ENCODE results near the gene TUFM. TPM values are rescaled to one million over a fixed set of nuclear protein-coding genes. Genes with fewer than 3 reads are reported as not detected.
A peak's percentile ranks its signal among the peaks of the same experiment; 100 is the strongest.
"Not testable (repeated sequence)": the region's sequence is repeated elsewhere in the genome, so short reads cannot be mapped to it uniquely, and the experiment has no call there.

The TUFM gene
- total RNA-seq = 69.4 TPM

DNA sequence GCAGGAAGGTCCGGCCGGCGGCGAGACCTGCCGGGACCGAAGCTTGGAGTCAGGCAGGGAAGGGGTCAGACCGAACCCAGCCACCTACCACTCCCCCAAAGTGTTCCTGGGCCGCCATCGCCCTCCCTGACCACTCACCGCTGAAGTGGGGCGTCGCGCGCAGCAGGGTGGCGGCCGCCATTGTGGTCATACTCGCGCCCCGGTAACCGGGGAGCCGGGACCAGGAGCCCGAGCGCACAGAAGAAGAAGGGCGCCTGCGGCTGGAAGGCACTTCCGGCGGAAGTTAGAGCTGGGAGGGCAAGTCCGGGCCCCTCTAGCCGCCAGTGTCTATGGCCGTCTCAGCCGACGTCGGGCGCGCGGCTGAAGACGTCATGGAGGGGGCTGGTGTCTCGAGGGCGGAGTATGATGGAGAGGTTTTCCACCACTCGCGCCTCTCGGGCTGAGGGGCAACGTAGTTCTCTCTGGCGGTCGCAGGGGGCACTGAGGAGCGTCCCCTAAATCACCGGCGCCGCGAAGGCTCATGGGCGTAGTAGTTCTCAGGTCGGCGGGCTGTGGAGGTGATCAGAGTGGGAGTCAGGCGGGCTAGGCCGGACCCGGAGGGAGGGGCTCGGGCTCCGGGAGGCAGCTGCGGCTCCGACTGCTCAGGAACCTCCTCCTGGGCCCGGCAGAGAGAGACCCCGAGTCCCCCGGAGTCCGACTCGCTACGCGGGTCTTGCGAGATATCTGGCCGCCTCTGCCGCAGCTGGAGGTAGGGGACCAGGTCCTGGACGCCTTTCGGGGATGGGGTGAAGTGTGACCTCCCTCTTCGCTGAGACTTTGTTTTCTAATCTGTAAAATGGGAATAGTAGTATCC is at the start of gene TUFM:
Gene TUFM, minus strand, starts transcription at position 269 of the 853 bp plus-strand sequence. Its CDS starts 79 bp downstream, at position 190.
- peak; percentile 98 for DNase-seq (ENCODE audit: low spot score)
- intact Hi-C loops (cut with DNase I) = loop anchor here (10.0 kb wide), 1 partner anchor 98 kb away; no protein-coding TSS in a partner anchor
- ATAC-seq = peak; percentile 99

DNA sequence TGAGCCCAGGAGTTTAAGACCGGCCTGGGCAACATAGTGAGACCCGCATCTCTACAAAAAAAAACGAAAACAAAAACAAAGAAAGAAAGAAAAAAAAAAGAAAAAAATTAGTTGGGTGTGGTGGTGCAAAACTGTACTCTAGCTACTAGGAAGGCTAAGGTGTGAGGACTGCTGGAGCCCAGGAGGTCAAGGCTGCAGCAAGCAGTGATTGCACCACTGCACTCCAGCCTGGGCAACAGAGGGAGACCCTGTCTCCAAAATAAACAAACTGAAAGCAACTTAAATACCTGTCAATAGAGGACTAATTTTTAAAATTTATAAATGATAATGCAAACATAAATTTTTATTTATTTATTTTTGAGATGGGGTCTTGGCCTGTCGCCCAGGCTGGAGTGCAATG is 49.5 kb upstream of the TUFM start:
- no peak for DNase-seq (ENCODE audit: low spot score)
- intact Hi-C loops (cut with DNase I) = no loop called here
- ATAC-seq = no peak

DNA sequence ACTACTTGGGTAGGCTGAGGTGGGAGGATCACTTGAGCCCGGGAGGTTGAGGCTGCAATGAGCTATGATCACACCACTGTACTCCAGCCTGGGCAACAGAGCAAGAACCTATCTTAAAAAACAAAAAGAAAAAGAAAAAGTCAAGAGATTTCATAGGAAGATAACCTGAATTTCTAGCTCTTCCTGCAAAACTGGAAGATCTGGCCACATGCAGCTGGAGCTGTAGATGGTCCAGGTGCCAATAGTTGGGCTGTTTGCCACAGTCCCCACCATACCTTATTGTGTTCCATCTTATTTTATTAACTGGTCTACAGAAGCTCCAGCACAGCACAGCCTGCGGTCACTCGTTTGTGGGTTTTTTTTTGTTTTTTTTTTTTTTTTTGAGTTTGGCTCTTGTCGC is 47.1 kb upstream of the TUFM start:
- intact Hi-C loops (cut with DNase I) = no loop called here
- DNase-seq (ENCODE audit: low spot score) (no peak), ATAC-seq (no peak)

GRCh38 chr16:28891964-28892890 is 46.1 kb upstream of the TUFM start:
- ATAC-seq (peak; percentile 59), DNase-seq (ENCODE audit: low spot score) (no peak)
- intact Hi-C loops (cut with DNase I) = no loop called here

- DNase-seq (ENCODE audit: low spot score); ATAC-seq; intact Hi-C loops (cut with DNase I): not testable (repeated sequence)
These were observed 44.2 kb upstream of the TUFM start for GRCh38 chr16:28890355-28890754.

GRCh38 chr16:28886945-28887344 is 40.8 kb upstream of the TUFM start:
- DNase-seq (ENCODE audit: low spot score) (no peak), ATAC-seq (no peak)

DNA sequence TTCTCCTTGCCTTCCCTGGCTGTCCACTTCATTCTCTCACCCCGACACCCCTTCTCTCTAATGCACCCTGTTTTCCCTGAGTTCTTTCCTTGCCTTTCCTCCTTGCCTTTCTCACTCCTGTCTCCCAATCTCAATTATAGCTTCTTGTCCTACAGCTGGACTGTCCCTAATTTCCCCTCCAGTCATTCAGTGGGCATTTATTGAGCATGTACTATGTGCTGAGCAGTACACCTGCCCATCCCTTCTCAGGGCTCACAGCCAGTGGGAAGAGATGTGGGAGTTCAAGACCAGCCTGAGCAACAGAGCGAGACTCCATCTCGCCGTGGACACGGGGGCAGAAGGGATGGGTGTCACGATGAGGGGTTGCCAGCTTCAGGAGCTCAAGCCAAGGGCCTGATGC is 37.9 kb upstream of the TUFM start:
- no peak for ATAC-seq
- intact Hi-C loops (cut with DNase I) = no loop called here

More at GRCh38 chr16:28886945-28887344, 40.8 kb upstream of the TUFM start:
- intact Hi-C loops (cut with DNase I) = no loop called here

DNA sequence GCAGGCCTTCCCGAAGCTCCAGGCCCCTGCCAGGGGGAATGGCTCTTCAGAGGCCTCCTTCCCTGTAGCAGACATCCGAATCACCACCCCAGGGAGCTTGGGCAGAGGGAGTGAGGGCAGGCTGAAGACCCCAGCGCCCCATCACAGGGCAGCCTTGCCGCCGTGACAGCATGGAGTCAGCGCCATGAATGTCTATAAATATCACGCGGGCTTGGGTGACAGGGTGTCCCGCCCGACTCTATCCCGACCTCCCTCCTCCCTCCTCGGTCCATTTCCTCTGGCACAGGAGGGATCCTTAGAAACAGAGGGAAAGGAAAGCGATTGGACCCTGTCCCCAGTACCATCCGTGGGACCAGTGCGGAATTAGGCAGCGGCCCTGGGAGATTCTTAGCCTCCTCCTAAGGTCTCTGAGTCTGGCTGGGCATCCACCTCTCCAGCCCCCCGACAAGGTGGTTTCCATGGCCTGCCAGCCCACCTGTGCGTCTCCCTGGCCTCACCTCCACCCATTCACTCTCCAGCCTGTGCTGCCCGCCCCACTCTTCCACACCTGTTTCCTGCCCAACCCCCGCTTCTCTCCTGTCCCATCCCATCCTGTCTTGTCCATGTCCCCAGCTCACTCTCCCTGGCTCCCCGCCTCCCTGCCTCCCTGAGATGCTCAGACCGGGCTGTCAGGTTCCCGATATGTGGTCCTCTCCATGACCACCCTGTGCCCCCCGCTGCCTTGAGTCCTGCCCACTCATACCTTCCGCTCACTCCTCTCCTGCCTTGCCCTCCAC is 37.3 kb upstream of the TUFM start:
- intact Hi-C loops (cut with DNase I) = no loop called here
- ATAC-seq = no peak
- no peak for DNase-seq (ENCODE audit: low spot score)

More for the DNA sequence above, 37.9 kb upstream of the TUFM start:
- DNase-seq (ENCODE audit: low spot score) = no peak

DNA sequence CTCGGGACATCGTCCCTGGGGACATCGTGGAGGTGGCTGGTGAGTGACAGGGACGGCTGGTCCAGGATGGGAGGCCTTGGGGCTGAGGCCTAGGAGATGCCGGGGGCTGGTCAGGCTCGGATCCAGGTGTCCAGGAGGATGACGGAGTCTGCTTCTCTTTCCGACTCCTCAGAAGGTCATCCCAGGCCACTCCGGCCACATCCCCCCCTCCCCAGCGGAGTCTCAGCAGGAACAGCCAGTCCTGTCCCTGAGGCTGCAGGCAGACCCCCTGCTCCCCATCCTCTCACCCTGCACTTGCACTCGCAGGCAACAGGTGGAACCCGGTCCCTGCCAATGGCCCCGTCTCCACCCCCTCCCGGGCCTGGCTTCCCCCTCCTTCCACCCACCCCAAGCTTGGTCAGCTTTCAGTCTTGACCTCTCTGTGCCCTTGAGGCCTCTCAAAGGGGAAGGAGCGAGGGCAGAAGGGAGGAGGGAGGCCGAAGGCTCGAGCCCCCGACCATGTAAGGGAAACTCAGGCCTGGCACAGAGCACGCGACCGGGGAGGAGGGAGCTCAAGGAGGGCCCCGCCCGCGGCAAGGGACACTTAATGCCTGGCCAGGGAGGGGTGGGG is 36.5 kb upstream of the TUFM start:
- no peak for ATAC-seq

GRCh38 chr16:28881565-28881964 is 35.4 kb upstream of the TUFM start:
- intact Hi-C loops (cut with DNase I); DNase-seq (ENCODE audit: low spot score); ATAC-seq: not testable (repeated sequence)

More for the DNA sequence above, 36.5 kb upstream of the TUFM start:
- DNase-seq (ENCODE audit: low spot score) = no peak
- intact Hi-C loops (cut with DNase I) = no loop called here

- no peak for DNase-seq (ENCODE audit: low spot score)
- ATAC-seq = no peak
- intact Hi-C loops (cut with DNase I) = no loop called here
These were observed 34.8 kb upstream of the TUFM start for GRCh38 chr16:28880955-28881354.

DNA sequence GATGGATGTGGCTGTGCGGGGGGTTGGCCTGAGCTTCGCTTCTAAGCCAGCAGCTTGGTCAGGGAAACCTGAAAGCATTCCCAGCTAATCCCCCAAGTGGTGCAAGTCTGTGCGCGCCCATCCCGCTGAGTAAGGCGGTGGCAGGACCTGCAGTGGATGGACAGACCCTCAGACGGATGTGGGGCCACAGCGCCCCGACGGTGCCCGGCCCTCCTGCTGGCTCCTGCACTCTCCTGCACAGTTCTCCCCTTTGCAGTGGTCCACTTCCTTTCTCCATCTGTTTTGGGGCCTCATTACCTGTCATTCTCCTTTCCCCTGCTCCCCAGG is 34.4 kb upstream of the TUFM start:
- DNase-seq (ENCODE audit: low spot score) (no peak), ATAC-seq (no peak)
- intact Hi-C loops (cut with DNase I) = no loop called here

- ATAC-seq (peak; percentile 95), DNase-seq (ENCODE audit: low spot score) (peak; percentile 94)
- intact Hi-C loops (cut with DNase I) = no loop called here
These were observed 33.9 kb upstream of the TUFM start for GRCh38 chr16:28879841-28880588.

DNA sequence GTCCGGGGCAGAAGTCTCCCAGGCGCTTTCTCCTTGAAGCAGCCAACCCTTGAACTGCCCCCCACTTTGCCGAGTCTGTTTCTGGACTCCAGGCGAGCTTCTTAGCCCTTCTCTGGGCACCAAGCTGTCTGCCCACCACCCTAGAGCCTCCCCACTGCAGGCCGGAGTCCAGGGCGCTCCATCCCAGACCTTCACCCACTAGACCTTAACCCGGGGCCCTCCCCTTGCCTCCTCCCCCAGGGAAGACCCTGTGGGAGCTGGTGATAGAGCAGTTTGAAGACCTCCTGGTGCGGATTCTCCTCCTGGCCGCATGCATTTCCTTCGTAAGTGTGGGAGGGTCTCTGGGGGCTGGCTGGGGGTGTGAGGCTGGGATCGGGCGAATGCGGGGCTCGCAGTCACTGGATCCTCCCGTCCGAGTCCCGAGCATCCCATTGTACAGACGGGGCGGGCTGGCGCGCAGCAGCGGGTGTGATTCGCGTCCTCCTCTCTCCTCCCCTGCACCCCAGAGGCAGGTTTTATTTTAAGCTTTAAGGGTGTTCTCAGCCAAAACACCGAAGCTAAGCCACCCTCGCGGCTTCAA is 33.2 kb upstream of the TUFM start:
- ATAC-seq (peak; percentile 13), DNase-seq (ENCODE audit: low spot score) (no peak)
- intact Hi-C loops (cut with DNase I) = no loop called here

DNA sequence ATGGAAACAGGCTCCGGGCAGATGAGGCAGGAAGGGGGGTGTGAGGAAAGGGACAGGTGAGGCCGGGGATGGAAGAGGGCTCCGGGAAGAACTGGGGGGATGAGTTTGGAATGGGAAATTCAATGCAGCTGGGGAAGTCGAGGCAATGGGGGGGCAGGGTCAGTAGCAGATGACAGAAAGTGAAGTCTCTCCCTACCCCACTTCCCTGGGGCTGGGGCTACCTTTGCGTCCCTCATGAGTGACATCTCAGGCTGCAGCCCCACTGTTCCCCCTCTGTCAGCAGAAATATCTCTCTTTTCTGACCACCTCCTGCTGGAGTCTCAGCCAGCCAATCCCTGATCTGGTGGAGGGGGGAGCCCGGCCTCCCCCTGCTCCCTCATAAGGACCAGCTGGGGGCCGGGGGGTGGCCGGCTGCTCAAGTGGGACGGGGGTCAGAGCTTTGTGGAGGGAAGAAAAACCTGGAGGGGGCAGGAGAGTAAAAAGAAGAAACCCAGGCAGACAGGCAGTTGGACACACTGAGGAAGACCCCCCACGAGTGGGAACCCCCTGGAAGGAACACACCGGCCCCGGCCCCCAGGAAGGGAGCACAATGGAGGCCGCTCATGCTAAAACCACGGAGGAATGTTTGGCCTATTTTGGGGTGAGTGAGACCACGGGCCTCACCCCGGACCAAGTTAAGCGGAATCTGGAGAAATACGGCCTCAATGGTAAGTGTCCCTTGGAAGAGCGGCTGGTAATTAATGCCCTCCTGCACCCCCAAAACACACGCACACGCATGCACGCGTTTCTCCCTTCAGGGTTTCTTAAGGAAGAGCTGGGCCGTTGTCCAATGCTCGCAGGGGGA is 32.2 kb upstream of the TUFM start, which contains the start of gene ATP2A1:
Gene ATP2A1, plus strand, starts transcription at position 406 of the 844 bp plus-strand sequence. Its CDS starts 184 bp downstream, at position 590.
- intact Hi-C loops (cut with DNase I) = no loop called here
- no peak for DNase-seq (ENCODE audit: low spot score)
- no peak for ATAC-seq

DNA sequence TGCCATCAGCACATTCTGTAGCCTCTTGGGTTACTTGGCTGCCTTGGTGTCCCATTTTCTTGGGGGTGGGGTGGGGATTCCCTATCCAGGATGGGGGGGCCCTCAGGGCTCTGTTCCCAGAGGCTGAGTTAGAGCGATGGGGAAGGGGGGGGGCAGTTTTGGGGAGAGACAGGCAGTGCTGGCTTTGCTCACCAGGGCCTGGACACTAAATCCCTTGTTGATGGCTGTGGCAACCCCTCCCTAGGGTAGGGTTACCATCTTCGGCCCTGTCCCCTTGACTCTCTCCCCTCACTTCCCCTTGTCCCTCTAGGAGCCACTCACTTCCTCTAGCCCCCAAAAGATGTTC is 31.5 kb upstream of the TUFM start:
- DNase-seq (ENCODE audit: low spot score) (no peak), ATAC-seq (no peak)
- intact Hi-C loops (cut with DNase I) = no loop called here
